NCI-H1105 treated with DMSO at 0.1 percent for 48 hours (cell line): ENCODE measurements around the gene NLK.
"Not testable (repeated sequence)": the region's sequence is repeated elsewhere in the genome, so short reads cannot be mapped to it uniquely, and the experiment has no call there.

Source experiments
- DNase-seq: peaks from one replicate; lab custom pipeline; 2025; lab: John Stamatoyannopoulos, UW

NLK gene

DNA sequence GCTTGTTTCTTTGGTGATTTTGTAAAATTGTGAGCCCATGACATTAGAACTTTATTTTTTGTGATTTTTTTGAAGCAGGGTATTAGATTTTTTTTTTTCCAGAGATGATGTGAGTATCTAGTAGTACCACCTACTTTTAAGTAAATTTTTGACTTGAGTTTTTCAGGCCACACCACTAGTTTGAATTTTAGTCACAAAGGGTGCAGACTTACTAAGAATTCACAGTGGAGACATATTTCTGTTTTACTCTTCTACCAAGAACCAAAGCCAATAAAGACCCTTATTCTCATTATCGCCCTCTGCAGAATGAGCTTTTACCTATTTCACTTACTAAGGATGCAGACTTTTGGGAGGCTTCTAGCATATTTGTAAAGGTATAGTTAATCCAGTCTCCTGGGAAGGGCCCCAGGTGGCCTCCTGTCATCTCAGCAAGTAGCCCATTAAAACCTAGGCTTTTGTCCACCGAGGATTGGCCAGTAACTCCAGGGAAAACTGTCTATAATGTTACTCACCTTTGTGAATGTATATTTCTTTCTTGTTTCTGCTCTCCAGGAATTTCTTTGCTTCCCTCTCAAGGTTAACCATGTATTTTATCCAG is 30.6 kb downstream of the NLK start:
- DNase-seq = no peak

GRCh38 chr17:28074010-28074409 is 31.5 kb downstream of the NLK start:
- DNase-seq = no peak

DNA sequence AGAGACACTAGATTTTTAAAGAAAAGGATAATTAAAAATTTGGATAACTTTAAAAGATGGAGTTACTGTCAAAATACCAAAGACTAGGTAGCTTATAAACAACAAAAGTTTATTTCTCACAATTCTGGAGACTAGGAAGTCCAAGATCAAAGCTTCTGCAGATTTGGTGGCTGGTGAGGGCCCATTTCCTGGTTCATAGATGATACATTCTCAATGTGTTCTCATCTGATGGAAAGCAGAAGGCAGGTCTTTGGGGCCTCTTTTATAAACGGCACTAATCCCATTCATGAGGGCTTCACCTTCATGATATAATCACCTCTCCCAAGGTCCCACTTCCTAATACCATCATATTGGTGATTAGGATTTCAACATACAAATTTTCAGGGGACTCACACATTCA is 33.7 kb downstream of the NLK start:
- DNase-seq = no peak

DNA sequence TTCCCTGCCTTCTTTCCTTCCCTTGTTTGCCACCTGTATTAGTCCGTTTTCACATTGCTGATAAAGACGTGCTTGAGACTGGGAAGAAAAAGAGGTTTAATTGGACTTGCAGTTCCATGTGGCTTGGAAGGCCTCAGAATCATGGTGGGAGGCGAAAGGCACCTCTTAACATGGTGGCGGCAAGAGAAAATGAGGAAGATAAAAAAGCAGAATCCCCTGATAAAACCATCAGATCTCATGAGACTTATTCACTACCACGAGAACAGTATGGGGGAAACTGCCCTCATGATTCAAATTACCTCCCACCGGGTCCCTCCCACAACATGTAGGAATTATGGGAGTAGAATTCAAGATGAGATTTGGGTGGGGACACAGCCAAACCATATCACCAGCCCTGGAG is 34.7 kb downstream of the NLK start:
- DNase-seq = not testable (repeated sequence)

GRCh38 chr17:28078341-28079229 is 36.1 kb downstream of the NLK start:
- no peak for DNase-seq

DNA sequence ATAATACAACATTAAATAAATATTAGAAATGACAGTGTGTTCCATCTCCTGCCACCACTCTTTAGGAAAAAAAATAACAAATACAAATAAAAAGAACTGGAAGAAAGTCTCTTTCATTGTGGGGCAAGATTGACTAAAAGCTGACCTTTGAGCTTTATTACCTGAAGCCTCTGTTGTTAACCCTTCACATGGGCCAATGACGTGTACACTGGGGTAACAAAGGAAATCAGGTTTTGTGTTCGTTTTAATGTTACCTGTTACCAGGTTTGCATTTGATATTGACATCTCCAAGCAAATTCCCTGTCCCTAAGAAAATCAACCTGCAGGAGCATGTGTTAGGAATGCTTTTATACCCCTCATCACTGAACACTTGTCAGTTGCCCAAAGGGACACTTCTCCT is 39.0 kb downstream of the NLK start:
- DNase-seq = no peak

- no peak for DNase-seq
These were observed 43.3 kb downstream of the NLK start for GRCh38 chr17:28085766-28086165.

GRCh38 chr17:28086519-28086918 is 44.0 kb downstream of the NLK start:
- DNase-seq = no peak

DNA sequence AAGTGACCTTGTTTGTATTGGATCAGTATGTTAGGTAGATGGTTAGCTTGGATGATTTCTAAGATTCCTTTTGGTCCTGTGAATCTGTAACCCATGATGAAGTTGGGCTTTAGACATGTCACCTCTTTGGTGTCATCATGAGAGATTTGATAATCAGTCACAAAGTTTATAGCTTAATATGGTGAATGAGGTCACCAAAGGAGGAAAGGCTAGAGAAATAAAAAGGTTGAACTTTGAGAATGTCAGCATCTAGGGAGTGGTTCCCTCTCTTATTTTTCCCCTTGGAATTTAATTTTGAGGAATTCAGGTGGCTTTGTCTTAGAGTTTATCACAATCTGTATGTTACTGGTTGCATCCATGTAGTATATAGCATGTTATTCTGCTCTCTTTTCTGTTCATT is 45.3 kb downstream of the NLK start:
- DNase-seq = no peak

GRCh38 chr17:28090551-28090950 is 48.1 kb downstream of the NLK start:
- DNase-seq = no peak

GRCh38 chr17:28092088-28092487 is 49.6 kb downstream of the NLK start:
- DNase-seq = no peak

- no peak for DNase-seq
These were observed 51.7 kb downstream of the NLK start for GRCh38 chr17:28093999-28094716.

- no peak for DNase-seq
These were observed 54.3 kb downstream of the NLK start for GRCh38 chr17:28096756-28097155.

- no peak for DNase-seq
These were observed 54.8 kb downstream of the NLK start for GRCh38 chr17:28097254-28097653.

- DNase-seq = no peak
These were observed 55.4 kb downstream of the NLK start for GRCh38 chr17:28097901-28098300.

- DNase-seq = not testable (repeated sequence)
These were observed 56.1 kb downstream of the NLK start for GRCh38 chr17:28098591-28098990.

GRCh38 chr17:28100251-28100650 is 57.8 kb downstream of the NLK start:
- no peak for DNase-seq

- no peak for DNase-seq
These were observed 58.5 kb downstream of the NLK start for GRCh38 chr17:28100936-28101335.

GRCh38 chr17:28101919-28102318 is 59.4 kb downstream of the NLK start:
- no peak for DNase-seq

GRCh38 chr17:28105501-28105900 is 63.0 kb downstream of the NLK start:
- no peak for DNase-seq

DNA sequence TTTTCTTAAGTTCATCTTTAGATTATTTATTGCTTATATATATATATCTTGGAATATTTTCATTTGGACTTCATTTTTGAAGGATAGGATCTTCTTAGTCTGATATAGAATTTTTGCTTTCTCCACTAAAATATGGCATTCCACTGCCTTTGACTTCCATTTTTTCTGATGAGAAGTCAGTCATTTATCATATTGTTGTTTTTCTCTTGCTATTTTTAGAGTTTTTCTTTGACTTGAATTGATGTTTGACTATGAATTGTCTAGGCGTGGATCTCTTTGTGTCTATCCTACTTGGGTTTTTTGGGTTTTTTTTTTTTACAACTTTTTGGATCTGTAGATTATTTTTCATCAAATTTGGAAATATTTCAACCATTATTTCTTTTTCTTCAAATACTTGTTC is 67.7 kb downstream of the NLK start:
- no peak for DNase-seq

DNA sequence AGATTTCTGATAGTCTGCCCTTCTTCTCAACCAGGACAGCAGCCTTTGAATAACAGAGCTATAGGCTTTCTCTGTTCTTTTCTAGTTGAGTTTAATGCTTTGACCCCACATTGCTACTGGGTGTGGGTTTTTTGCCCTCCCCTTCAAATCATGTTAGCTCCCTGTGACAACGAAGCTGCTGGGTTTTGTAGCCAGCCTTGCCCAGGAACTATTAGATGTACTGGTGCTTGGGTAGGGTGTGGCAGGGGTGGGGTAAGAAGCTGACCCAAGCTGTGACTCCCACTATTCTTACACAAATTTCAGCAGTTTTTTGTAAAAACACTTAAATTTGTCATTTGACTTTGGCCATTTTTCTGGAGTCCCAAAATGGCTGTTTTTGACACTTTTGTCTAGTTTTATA is 69.7 kb downstream of the NLK start:
- no peak for DNase-seq

DNA sequence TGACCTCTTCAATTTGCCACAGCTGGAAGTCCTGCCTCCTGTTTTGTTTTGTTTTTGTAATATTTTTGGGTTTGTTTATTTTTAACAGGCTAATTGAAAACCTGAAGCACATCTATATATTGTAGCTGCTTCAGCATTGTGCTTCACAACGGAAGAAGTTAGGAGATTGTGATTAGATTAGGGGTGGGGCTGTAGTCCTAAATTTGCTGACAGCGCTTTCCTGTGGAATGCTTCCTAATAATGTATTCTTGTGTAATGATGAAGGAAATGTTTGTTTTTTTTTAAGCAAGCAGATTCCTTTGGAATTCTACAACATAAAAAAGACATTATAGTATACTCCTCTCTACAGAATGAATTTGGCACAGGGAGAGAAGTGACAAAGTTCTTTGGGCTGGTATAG is 70.1 kb downstream of the NLK start:
- DNase-seq = no peak
